Measurements from ENCODE around the gene SLC25A22. TPM values are rescaled to one million over a fixed set of nuclear protein-coding genes. Genes with fewer than 3 reads are reported as not detected.

SLC25A22 gene
- total RNA-seq, 4 donors from 2014 or later = 5.2 to 14.5 (median 6.9) TPM

- Histone ChIP-seq H3K4me3 (no peak overlapping the region), H3K9me3 (no peaks in the 10 kb centered on the region), H3K27me3 (no peaks in the 10 kb centered on the region), H3K36me3 (peaks cover 0 to 49% of the 10 kb centered on the region in 2 donors), H3K4me1 (peaks cover 0 to 59% (median 16%) of the 10 kb centered on the region in 3 donors), H3K27ac (no peak overlapping the region)
- TF ChIP-seq CTCF (IDR thresholded peaks at IDR 0.05) = no peak
- TF ChIP-seq EP300 (IDR thresholded peaks at IDR 0.05) = no peak
- no peak for TF ChIP-seq POLR2AphosphoS5 (IDR thresholded peaks at IDR 0.05)
- TF ChIP-seq POLR2A (IDR thresholded peaks at IDR 0.05) = no peak
- no CpG with 5 or more reads among the region's 21 CpGs for WGBS, 2 donors (ENCODE audit: low coverage in 1 of 2)
- no peak for ATAC-seq
Observed at GRCh38 chr11:802018-802617, 4.0 kb upstream of the SLC25A22 start.

- ATAC-seq = no peak
- peaks cover 0 to 67% (median 25%) of the 10 kb centered on the region in 3 donors for H3K4me1 ChIP-seq
- H3K36me3 ChIP-seq = peaks cover 0 to 49% of the 10 kb centered on the region in 2 donors
- WGBS, 2 donors (ENCODE audit: low coverage in 1 of 2) = 87% methylated on average over 6 of the region's 20 CpGs; no CpG with 5 or more reads in 1 of the 2 donors
- no peak overlapping the region for H3K4me3 ChIP-seq
- TF ChIP-seq POLR2AphosphoS5 (IDR thresholded peaks at IDR 0.05) (no peak), EP300 (IDR thresholded peaks at IDR 0.05) (no peak)
- no peaks in the 10 kb centered on the region for H3K9me3 ChIP-seq
- H3K27me3 ChIP-seq = no peaks in the 10 kb centered on the region
- H3K27ac ChIP-seq = no peak overlapping the region
Observed at GRCh38 chr11:801097-801780, 3.2 kb upstream of the SLC25A22 start.

- Histone ChIP-seq H3K4me1 (peaks cover 0 to 65% (median 28%) of the 10 kb centered on the region in 3 donors), H3K9me3 (no peaks in the 10 kb centered on the region), H3K4me3 (no peak overlapping the region), H3K27ac (no peak overlapping the region), H3K36me3 (peaks cover 0 to 49% of the 10 kb centered on the region in 2 donors), H3K27me3 (no peaks in the 10 kb centered on the region)
- 100% methylated on average over 4 of the region's 30 CpGs; no CpG with 5 or more reads in 1 of the 2 donors for WGBS, 2 donors (ENCODE audit: low coverage in 1 of 2)
- TF ChIP-seq POLR2AphosphoS5 (IDR thresholded peaks at IDR 0.05) (no peak), EP300 (IDR thresholded peaks at IDR 0.05) (no peak), POLR2A (IDR thresholded peaks at IDR 0.05) (no peak), CTCF (IDR thresholded peaks at IDR 0.05) (no peak)
- ATAC-seq = no peak
Observed at GRCh38 chr11:800473-800872, 2.4 kb upstream of the SLC25A22 start.

- H3K27me3 ChIP-seq = no peaks in the 10 kb centered on the region
- H3K9me3 ChIP-seq = no peaks in the 10 kb centered on the region
- no peak for ATAC-seq
- peaks cover 0 to 65% (median 30%) of the 10 kb centered on the region in 3 donors for H3K4me1 ChIP-seq
- no peak overlapping the region for H3K4me3 ChIP-seq
- H3K27ac ChIP-seq = no peak overlapping the region
- peaks cover 0 to 49% of the 10 kb centered on the region in 2 donors for H3K36me3 ChIP-seq
- whole genome bisulfite sequencing, 2 donors (ENCODE audit: low coverage in 1 of 2) = 94% methylated on average over 3 of the region's 32 CpGs; no CpG with 5 or more reads in 1 of the 2 donors
- TF ChIP-seq EP300 (IDR thresholded peaks at IDR 0.05) (no peak), CTCF (IDR thresholded peaks at IDR 0.05) (no peak), POLR2AphosphoS5 (IDR thresholded peaks at IDR 0.05) (no peak), POLR2A (IDR thresholded peaks at IDR 0.05) (no peak)
Observed at GRCh38 chr11:799641-800316, 1.7 kb upstream of the SLC25A22 start.

GRCh38 chr11:797296-798092 is 587 bp downstream of the SLC25A22 start:
- Histone ChIP-seq H3K36me3 (peaks cover 0 to 57% of the 10 kb centered on the region in 2 donors), H3K4me1 (peaks cover 0 to 58% (median 22%) of the 10 kb centered on the region in 3 donors), H3K9me3 (no peaks in the 10 kb centered on the region), H3K27ac (peak overlapping the region; percentile 20 to 94 (median 86)), H3K27me3 (no peaks in the 10 kb centered on the region), H3K4me3 (peak overlapping the region; percentile 44 to 81)
- 0% methylated on average over 1 of the region's 57 CpGs; no CpG with 5 or more reads in 1 of the 2 donors for WGBS, 2 donors (ENCODE audit: low coverage in 1 of 2)
- ATAC-seq = peak; percentile 51
- no peak for TF ChIP-seq POLR2A (IDR thresholded peaks at IDR 0.05)
- no peak for TF ChIP-seq EP300 (IDR thresholded peaks at IDR 0.05)
- TF ChIP-seq POLR2AphosphoS5 (IDR thresholded peaks at IDR 0.05) = no peak
- no peak for TF ChIP-seq CTCF (IDR thresholded peaks at IDR 0.05)
